OCI-LY7 (cell line): ENCODE results near the gene IGF2. TPM values are rescaled to one million over a fixed set of nuclear protein-coding genes. Genes with fewer than 3 reads are reported as not detected.

Source experiments
- BruUV-seq: library from RNA; stranded (reverse); fragments of 400-500 nt; replicated peaks from 2 replicates; lab custom pipeline; 2021; lab: Mats Ljungman, UMichigan
- CTCF ChIA-PET: fragments of 300-600 bp; sonication (Branson Sonifier 250); formaldehyde crosslinking; loops from one replicate; lab custom pipeline; 2022; ENCODE audit warnings: antibody characterized with exemption; ENCODE audit not compliant: unreplicated experiment; lab: Charles Lee
- POLR2A ChIA-PET: fragments of 300-600 bp; sonication (Branson Sonifier 250); formaldehyde crosslinking; loops from one replicate; lab custom pipeline; 2022; ENCODE audit warnings: antibody characterized with exemption; lab: Charles Lee
- DNase-seq: peaks from one replicate; pipeline ENCODE4 v3.0.0-alpha.2; 2015; ENCODE audit warnings: low spot score
- H2AFZ ChIP-seq: fragments of 200-600 bp; sonication (generic), shearing (Covaris generic); 2 replicates; pipeline ENCODE4 v1.6.1; 2014; ENCODE audit warnings: mild to moderate bottlenecking, antibody characterized with exemption, low read length, moderate library complexity
- H3K27ac ChIP-seq: fragments of 200-600 bp; sonication (generic); 2 replicates; pipeline ENCODE4 v1.5.1; 2014; ENCODE audit warnings: mixed run types, low read depth, mild to moderate bottlenecking, moderate library complexity, low read length, inconsistent platforms; ENCODE audit not compliant: poor library complexity, severe bottlenecking
- H3K36me3 ChIP-seq: fragments of 200-600 bp; sonication (generic); 2 replicates; pipeline ENCODE4 v1.6.1; 2014; ENCODE audit warnings: mild to moderate bottlenecking, antibody characterized with exemption, low read length, moderate library complexity, mixed read lengths; ENCODE audit not compliant: insufficient read depth
- H3K4me1 ChIP-seq: fragments of 200-600 bp; sonication (generic); 2 replicates; pipeline ENCODE4 v1.5.1; 2014; ENCODE audit warnings: mild to moderate bottlenecking, low read length; ENCODE audit not compliant: insufficient read depth, poor library complexity, severe bottlenecking
- H3K4me2 ChIP-seq: fragments of 200-600 bp; sonication (generic); 2 replicates; pipeline ENCODE4 v1.6.1; 2014; ENCODE audit warnings: mild to moderate bottlenecking, low read length
- H3K4me3 ChIP-seq: fragments of 200-600 bp; sonication (generic); 2 replicates; pipeline ENCODE4 v1.5.1; 2014; ENCODE audit warnings: mild to moderate bottlenecking, low read depth, low read length; ENCODE audit not compliant: poor library complexity, severe bottlenecking
- H3K79me2 ChIP-seq: fragments of 200-600 bp; sonication (generic); 2 replicates; pipeline ENCODE4 v1.6.1; 2016; ENCODE audit warnings: low read depth, mild to moderate bottlenecking, low read length, moderate library complexity, mixed read lengths; ENCODE audit not compliant: insufficient read depth
- H3K9me2 ChIP-seq: fragments of 200-600 bp; sonication (generic); 2 replicates; pipeline ENCODE4 v1.6.1; 2016; ENCODE audit warnings: mild to moderate bottlenecking, low read length, mixed read lengths; ENCODE audit not compliant: insufficient read depth
- H3K9me3 ChIP-seq: fragments of 200-600 bp; sonication (generic); 2 replicates; pipeline ENCODE4 v1.6.1; 2014; ENCODE audit warnings: mild to moderate bottlenecking, mixed run types, low read length, mixed read lengths
- H4K20me1 ChIP-seq: fragments of 200-600 bp; sonication (generic); 2 replicates; pipeline ENCODE4 v1.6.1; 2014; ENCODE audit warnings: mild to moderate bottlenecking, antibody characterized with exemption, low read length, moderate library complexity, mixed read lengths; ENCODE audit not compliant: insufficient read depth
- EZH2phosphoT487 ChIP-seq: fragments of 200-600 bp; sonication (generic); IDR thresholded peaks from 2 replicates; pipeline ENCODE4 v1.6.1; 2018; ENCODE audit warnings: low read depth, borderline replicate concordance, mild to moderate bottlenecking, mixed run types, antibody characterized with exemption, low read length, moderate library complexity, mixed read lengths
- intact Hi-C: fragments of 100-400 bp; cut with micrococcal nuclease; formaldehyde crosslinking; loops from one replicate; pipeline ENCODE4 v1.10.0; 2022; ENCODE audit not compliant: unreplicated experiment
- total RNA-seq, 2 experiments: library from RNA; depleted of rRNA in 1 of 2; stranded (reverse); fragments of >200 nt in 1 of 2; shearing (Covaris generic) in 1 of 2; gene quantifications; 2 replicates each; pipeline ENCODE4 v1.2.3, GENCODE V29; 2014 to 2022
- TF ChIP-seq, protein P1 (sequence below): fragments of 200-600 bp; sonication (generic); conservative IDR thresholded peaks from 2 replicates; pipeline ENCODE4 v1.5.1; 2014; ENCODE audit warnings: mild to moderate bottlenecking, antibody characterized with exemption, low read length, moderate library complexity, mixed read lengths

IGF2 gene
- total RNA-seq, 2 experiments from 2014 or later: not detected

DNA sequence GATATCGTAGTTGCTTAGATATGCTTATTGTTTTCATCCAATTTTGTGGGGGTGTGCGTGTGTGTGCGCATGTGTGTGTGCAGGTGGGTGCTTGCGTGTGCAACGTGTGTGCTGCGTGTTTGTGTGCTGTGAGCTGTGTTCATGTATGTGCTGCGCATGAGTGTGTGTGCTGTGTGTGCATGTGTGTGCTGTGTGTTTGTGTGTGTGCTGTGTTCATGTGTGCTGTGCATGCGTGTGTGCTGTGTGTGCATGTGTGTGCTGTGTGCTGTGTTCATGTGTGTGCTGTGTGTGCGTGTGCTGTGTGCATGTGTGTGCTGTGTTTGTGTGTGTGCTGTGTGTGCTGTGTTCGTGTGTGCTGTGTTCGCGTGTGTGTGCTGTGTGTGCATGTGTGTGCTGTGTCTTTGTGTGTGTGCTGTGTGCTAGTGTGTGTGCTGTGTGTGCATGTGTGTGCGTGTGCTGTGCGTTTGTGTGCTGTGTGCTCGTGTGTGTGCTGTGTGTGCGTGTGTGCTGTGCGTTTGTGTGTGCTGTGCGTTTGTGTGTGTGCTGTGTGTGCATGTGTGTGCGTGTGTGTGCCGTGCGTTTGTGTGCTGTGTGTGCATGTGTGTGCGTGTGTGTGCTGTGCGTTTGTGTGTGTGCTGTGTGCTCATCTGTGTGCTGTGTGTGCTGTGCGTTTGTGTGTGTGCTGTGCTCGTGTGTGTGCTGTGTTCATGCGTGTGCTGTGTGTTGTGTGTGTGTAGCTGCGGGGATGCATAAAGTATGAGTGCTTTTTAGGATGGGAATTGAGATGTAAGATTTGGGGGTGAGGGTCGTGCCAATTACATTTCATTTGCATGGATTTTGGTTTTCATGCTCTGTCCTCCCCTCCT, 7.6 kb downstream of the IGF2 start:
- Histone ChIP-seq H3K9me2 (no peaks in the 10 kb centered on the region), H2AFZ (no peak overlapping the region), H3K4me1 (no peaks in the 10 kb centered on the region), H4K20me1 (no peaks in the 10 kb centered on the region), H3K36me3 (no peaks in the 10 kb centered on the region), H3K9me3 (no peaks in the 10 kb centered on the region), H3K79me2 (no peaks in the 10 kb centered on the region), H3K4me2 (no peak overlapping the region), H3K4me3 (no peak overlapping the region), H3K27ac (no peak overlapping the region)
- BruUV-seq: no TSS peak
- intact Hi-C loops: no loop called here
- POLR2A ChIA-PET: no interaction called here
- CTCF ChIA-PET: no interaction called here
- TF ChIP-seq, protein P1, sequence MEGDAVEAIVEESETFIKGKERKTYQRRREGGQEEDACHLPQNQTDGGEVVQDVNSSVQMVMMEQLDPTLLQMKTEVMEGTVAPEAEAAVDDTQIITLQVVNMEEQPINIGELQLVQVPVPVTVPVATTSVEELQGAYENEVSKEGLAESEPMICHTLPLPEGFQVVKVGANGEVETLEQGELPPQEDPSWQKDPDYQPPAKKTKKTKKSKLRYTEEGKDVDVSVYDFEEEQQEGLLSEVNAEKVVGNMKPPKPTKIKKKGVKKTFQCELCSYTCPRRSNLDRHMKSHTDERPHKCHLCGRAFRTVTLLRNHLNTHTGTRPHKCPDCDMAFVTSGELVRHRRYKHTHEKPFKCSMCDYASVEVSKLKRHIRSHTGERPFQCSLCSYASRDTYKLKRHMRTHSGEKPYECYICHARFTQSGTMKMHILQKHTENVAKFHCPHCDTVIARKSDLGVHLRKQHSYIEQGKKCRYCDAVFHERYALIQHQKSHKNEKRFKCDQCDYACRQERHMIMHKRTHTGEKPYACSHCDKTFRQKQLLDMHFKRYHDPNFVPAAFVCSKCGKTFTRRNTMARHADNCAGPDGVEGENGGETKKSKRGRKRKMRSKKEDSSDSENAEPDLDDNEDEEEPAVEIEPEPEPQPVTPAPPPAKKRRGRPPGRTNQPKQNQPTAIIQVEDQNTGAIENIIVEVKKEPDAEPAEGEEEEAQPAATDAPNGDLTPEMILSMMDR: no peak
- TF ChIP-seq EZH2phosphoT487: no peak
- no peak for DNase-seq

DNA sequence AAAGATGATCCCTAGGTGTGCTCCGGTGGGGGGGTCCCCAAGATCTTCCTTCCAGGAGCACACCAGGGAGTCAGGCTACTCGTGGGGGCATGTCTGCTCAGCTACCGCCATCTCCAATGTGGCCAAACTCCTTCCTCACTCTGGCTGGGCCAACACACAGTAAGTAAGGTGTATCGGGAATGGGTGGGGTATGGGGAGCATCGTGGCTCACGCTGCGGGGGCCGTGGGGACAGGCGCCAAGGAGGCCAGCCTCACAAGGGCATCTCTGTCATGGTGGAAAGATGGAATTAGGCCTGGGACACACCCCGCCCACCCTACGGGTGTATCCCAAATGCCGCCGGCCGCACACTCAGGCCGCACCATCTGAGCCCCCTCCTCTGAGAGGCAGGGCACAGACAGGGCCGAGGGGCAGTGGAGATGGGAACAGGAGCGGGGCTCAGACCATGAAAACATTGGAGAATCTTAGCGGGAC, 8.3 kb downstream of the IGF2 start:
- H3K4me3 ChIP-seq: no peak overlapping the region
- intact Hi-C loops: no loop called here
- no peaks in the 10 kb centered on the region for H3K9me2 ChIP-seq
- no peak for DNase-seq
- BruUV-seq: no TSS peak
- no peaks in the 10 kb centered on the region for H3K9me3 ChIP-seq
- no peaks in the 10 kb centered on the region for H3K79me2 ChIP-seq
- ChIA-PET POLR2A (no interaction called here), CTCF (no interaction called here)
- TF ChIP-seq, protein P1: no peak
- TF ChIP-seq EZH2phosphoT487: no peak
- H4K20me1 ChIP-seq: no peaks in the 10 kb centered on the region
- H3K27ac ChIP-seq: no peak overlapping the region
- no peak overlapping the region for H2AFZ ChIP-seq
- no peaks in the 10 kb centered on the region for H3K4me1 ChIP-seq
- no peaks in the 10 kb centered on the region for H3K36me3 ChIP-seq
- H3K4me2 ChIP-seq: no peak overlapping the region

DNA sequence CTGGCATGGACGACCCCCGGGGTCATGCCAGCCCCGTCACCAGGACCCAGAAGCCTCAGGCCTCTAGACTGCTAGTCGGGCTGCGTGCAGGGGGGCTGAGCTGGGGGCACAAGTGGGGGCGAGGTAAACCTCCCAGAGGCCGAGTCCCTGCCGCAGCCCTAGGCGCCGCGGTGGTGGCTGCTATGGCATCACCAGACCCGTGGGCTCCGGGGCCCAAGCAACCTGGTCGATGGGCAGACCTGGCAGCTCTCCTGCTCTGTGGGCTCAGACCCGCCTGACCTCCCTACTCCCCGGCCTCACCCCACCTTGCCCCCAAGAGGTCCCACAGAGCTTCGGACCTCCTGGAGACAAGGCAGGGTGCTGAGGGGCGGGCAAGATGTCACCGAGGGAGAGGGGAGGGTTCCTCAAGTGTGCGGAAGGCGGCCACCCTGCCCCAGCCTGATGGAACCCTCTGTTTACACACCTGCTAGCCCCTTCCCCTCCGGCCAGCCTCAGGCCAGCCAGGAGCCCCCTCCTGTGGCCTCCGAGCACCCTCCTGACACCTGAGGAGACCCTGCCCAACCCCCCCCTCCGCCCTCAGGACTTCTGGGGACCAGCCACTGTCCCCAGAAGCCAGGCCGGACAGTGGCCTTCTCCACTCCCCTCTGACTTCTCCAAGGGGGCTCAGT, 9.4 kb downstream of the IGF2 start:
- no peak overlapping the region for H3K27ac ChIP-seq
- no peaks in the 10 kb centered on the region for H3K9me3 ChIP-seq
- no peak overlapping the region for H3K4me3 ChIP-seq
- POLR2A ChIA-PET: no interaction called here
- H3K9me2 ChIP-seq: no peaks in the 10 kb centered on the region
- H2AFZ ChIP-seq: no peak overlapping the region
- CTCF ChIA-PET: no interaction called here
- H4K20me1 ChIP-seq: no peaks in the 10 kb centered on the region
- TF ChIP-seq, protein P1: no peak
- no peak for TF ChIP-seq EZH2phosphoT487
- H3K36me3 ChIP-seq: no peaks in the 10 kb centered on the region
- intact Hi-C loops: no loop called here
- H3K79me2 ChIP-seq: no peaks in the 10 kb centered on the region
- no peak overlapping the region for H3K4me2 ChIP-seq
- no peak for DNase-seq
- no peaks in the 10 kb centered on the region for H3K4me1 ChIP-seq
- no TSS peak for BruUV-seq
